CD4-positive, alpha-beta T cell treated with Interleukin-17A for 4 hours (primary cell): ENCODE data around the gene WDR36.
"Not testable (repeated sequence)": the region's sequence is repeated elsewhere in the genome, so short reads cannot be mapped to it uniquely, and the experiment has no call there.

Source experiments
- DNase-seq: peaks from one replicate; pipeline ENCODE4 v3.0.0-alpha.2; 2020; ENCODE audit warnings: mixed read lengths

The WDR36 gene

DNA sequence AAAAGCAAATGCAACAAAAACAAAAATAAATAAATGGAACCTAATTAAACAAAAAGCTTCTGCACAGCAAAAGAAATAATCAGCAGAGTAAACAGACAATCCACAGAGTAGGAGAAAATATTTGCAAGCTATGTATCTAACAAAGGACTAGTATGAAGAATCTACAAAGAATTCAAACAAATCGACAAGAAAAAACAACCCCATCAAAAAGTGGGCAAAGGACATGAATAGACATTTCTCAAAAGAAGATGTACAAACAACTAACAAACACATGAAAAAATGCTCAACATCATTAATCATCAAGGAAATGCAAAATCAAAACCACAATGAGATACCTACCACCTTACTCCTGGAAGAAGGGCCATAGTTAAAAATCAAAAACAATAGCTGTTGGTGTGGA, 49.3 kb downstream of the WDR36 start:
- not testable (repeated sequence) for DNase-seq

DNA sequence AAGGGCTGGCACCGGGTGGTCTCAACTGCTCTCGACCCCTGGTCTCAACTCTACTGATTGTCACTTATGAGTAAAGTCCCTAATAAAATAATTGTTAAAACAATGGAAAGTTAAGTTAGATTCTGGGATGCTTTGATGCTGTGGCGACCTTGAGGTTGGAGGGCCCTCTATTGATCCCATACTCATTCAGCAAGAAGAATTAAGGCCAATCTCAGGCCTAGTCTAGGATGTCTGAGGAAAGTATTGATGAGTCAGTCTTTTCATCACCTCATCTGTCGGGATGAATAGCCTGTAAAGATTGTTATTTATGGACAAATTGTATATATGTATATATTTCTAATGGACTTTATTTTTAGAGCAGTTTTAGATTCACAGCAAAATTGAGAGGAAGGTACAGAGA, 50.8 kb downstream of the WDR36 start:
- DNase-seq: no peak

DNA sequence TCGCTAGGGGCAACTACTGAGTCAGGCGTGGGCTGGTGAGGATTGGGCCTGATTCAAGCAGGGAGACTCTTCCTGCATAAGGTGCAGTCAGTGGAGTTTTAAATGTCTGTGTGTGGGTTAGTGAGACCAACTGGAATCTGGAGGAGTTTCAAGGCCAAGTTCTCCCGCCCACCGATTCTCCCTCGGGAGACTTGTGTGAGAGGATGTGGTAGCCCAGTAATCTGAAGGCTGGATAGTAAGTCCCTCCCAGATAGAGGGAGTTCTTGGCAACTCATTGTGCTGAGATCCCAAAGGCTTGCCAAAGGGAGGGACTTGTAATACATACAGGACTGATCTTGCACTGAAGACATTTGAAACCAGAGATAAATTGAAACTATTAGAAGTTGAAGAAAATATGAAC, 51.8 kb downstream of the WDR36 start:
- DNase-seq: no peak

GRCh38 chr5:111144352-111144930, 52.3 kb downstream of the WDR36 start:
- DNase-seq: no peak

DNA sequence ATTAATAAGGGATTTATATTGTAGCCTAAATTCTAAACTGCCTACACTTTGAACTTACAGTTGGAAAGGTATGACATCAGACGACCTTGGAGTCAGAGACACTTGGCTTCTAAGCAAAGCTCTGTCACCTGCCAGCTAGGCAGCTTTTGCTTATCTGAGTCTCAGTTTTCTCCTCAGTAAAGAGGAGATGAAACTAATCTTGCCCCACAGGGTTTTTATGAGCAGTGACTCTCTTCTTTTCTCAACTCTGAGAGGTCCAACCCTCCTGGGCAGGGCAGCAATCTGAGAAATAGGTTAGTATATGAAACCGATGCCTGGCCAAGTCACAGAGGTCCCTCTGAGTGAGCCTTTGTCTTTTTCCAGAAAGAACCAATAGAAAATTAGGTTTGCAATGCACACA, 53.9 kb downstream of the WDR36 start:
- no peak for DNase-seq

GRCh38 chr5:111147502-111147901, 55.4 kb downstream of the WDR36 start:
- DNase-seq: no peak

- no peak for DNase-seq
Measured at GRCh38 chr5:111151998-111152397, 59.9 kb downstream of the WDR36 start.

- DNase-seq: no peak
Measured at GRCh38 chr5:111153483-111153882, 61.3 kb downstream of the WDR36 start.

GRCh38 chr5:111153945-111154344, 61.8 kb downstream of the WDR36 start:
- DNase-seq: no peak

DNA sequence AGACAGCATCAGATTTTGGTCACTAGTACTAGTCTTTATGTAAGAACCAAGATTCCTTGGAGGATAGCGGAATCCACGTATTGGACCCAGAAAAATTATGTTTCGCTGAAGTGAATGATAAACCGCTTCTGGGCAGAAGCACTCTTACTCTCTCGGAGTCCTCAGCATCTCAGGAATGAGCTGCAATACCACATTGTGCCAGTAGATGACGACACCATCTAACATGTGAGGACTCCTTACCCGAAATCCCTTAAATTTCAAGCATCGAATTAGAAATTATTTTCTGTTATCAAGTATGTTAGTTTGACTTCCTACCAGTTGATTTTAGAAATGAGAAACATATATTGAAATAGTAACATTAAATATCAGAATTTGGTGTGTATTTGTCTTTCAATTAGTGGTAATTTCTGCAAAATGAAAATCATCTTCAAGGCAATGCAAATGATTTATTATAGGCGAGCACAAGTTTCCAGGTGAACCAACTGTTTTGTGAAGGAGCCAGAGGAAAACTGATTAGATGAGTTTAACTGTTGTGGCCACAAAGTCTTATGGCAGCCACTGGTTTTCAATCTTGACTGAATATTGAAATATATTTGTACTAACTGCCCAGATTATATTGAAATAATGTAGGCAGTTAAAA, 66.1 kb downstream of the WDR36 start:
- DNase-seq: peak; percentile 86

DNA sequence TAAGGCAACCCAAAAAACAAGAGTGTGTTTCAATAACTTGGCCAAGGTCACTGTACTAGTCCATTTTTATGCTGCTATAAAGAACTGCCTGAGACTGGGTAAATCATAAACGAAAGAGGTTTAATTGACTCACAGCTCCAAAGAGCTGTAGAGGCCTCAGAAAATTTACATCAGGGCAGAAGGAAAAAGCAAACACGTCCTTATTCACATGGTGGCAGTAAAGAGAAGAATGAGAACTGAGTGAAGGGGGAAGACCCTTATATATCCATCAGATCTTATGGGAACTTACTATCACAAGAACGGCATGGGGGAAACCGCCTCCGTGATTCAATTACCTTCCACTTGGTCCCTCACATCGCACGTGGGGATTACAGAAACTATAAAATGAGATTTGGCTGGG, 67.7 kb downstream of the WDR36 start:
- DNase-seq: no peak

GRCh38 chr5:111163000-111163399, 70.9 kb downstream of the WDR36 start:
- DNase-seq: no peak

- no peak for DNase-seq
Measured at GRCh38 chr5:111165058-111165457, 72.9 kb downstream of the WDR36 start.

DNA sequence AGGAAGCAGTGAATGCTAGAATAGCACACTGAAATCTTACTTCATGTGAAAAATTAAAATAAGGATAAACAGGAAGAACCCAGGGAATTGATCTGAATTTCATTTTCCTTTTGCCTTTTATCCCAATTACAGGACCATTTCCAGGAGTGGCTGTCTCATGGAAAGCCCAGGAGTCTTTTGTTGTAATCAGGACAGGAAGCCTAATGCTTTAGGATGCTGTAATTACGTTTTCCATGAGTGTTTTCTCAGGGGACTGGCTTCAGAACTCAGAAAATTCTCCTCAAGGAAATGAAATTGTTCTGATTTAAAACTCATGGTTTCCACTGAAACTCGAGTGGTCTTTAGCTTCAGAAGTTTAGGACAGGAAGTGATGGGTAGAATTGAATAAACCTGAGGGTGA, 75.4 kb downstream of the WDR36 start:
- DNase-seq: no peak

GRCh38 chr5:111168608-111169007, 76.5 kb downstream of the WDR36 start:
- DNase-seq: no peak

DNA sequence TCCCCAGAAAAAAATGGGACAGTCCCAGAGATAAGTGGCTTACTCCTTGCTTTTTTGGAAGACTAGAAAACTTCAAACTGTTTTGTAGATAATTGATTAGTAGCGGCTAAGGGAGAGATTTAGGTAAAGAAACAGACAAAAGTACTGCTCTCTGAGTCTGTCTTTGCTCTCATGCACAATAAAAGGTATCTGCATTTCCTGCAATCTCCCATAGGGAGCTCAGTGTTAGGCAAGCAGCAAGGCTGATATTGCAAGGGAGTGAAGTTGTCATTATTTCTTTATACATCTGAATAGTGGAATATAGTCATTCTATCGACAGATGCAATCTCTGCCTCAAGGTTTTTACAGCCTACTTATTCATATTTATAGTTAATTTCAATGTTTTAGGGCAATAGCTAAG, 77.1 kb downstream of the WDR36 start:
- no peak for DNase-seq

GRCh38 chr5:111170279-111170678, 78.1 kb downstream of the WDR36 start:
- DNase-seq: no peak

DNA sequence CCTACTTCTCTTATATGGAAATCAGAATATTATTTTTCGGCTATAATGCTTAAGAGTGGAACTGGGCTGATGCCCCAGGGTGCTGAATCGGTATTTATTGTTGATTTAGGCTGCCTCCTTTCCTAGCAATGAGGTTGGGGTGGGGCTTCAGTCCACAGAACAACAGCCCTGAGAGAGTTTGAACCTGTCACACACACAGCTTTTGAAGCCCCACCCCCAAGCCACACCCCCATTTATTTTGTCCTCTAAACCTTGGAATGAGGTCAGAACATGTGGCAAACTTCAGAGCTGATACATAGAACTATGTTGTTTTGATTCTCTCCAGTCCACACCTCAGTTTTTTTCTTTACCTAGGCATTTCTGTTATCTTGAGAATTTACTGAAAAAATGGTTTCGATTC, 80.4 kb downstream of the WDR36 start:
- DNase-seq: peak; percentile 5

GRCh38 chr5:111173476-111173875, 81.3 kb downstream of the WDR36 start:
- no peak for DNase-seq
